Right kidney (tissue), 1 donor: ENCODE data around the gene ZFYVE1.

Experiments
- DNase-seq: peaks from one replicate; pipeline ENCODE4 v3.0.0-alpha.2; 2016

Gene ZFYVE1

DNA sequence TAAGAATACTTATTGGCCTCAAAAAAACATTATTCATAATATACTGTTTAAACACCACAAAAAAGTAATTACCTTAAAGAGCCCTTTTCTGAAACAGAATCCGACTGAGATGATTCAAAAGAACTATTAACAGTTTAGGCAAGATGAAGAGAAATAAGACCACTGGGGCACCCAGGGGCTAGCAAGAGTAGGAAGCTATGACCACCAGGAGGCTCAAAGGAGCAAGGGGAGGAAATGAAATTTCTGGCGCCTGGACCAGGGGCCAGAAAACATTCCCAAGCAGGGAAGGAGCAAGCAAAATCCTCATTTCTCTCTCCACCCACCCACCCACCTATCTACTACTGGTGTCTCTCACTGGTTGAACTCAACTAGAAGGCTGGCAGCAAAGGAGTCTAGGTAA is 106.9 kb downstream of the ZFYVE1 start:
- DNase-seq = no peak
